ENCODE measurements around the gene TTC31.
A peak's percentile ranks its signal among the peaks of the same experiment; 100 is the strongest.

The TTC31 gene

DNA sequence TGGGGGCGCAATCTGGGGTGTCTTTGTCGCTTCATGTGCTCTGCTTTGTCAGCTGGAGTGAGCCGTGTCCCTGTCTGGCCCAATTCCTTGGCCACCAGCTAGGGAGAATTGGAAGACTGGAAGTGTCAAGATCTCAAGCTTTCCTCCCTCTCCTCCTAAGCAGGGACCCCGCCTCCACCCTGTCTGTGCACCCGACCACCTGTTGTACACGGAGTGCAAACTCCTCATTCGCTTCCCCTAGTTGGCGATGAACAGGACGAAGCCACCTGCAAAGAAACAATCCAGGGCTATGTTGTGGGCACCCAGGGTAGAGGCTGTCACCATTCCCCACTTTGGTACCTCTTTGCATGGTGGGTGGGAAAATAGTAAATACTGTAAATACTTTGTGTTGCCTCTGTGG is 44.9 kb downstream of the TTC31 start:
- DNase-seq, result no peak

DNA sequence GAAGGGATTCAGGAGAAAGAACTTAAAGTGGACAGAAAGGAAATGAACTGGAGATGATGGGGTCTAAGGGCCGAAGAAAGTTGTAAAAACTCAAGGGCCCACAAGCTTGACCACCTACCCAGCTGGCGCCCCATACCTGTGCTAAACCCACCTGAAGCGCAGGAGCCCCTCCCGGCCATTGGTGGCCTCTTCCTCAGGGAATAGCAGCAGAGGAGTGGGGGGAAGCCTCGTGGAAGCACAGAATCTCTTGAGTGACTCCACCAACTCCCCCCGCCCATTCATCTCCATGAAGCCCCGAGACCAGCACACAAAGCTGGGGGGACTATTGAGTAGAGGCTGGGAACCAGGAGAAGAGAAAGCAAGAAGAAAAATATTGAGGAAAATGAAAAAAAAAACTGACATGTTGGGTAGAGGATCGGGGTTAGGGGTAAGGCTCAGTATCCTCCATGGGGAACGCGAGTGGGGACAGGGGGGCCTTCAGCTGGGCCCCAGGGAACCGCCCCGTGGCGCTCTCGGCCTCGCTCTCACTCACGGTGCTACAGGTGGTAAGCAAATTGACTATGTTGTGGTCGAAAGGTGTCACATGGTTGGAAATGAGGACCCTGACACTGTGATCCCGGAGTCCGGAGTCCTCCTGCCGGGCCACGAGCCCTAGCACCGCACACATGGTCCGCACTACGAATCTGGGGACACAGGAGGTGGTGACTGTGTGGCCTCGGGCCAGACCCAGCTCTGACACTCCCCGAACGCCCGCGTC is 45.9 kb downstream of the TTC31 start:
- no peak for DNase-seq

- DNase-seq, result peak; percentile 94
These were observed 46.7 kb downstream of the TTC31 start, which contains the start of the genes AUP1 and HTRA2 for GRCh38 chr2:74529357-74530238. Gene AUP1, minus strand, starts transcription at chr2:74529706. Its CDS starts 77 bp downstream, at chr2:74529629. Gene HTRA2, plus strand, starts transcription at chr2:74529933. Its CDS starts 74 bp downstream, at chr2:74530007.

- peak; percentile 45 for DNase-seq
These were observed 47.6 kb downstream of the TTC31 start for GRCh38 chr2:74530239-74531187.

DNA sequence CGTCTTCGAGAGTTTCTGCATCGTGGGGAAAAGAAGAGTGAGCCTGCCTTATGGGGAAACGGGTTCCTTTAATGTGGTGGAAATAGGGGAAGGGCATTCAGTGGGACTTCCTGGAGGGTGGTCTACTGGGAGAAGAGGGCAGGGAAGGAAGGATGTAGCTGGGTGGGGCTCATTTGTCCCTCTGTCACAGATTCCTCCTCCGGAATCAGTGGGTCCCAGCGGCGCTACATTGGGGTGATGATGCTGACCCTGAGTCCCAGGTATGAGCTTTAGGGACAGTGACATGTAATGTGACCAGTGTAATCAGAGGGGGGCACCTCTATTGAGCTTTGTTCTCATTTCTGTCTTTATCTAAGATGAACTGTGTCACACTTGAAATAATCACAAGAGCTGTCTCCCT is 48.8 kb downstream of the TTC31 start:
- no peak for DNase-seq

GRCh38 chr2:74532222-74532621 is 49.3 kb downstream of the TTC31 start:
- DNase-seq, result no peak

- DNase-seq, result no peak
These were observed 50.6 kb downstream of the TTC31 start for GRCh38 chr2:74533464-74533863.

DNA sequence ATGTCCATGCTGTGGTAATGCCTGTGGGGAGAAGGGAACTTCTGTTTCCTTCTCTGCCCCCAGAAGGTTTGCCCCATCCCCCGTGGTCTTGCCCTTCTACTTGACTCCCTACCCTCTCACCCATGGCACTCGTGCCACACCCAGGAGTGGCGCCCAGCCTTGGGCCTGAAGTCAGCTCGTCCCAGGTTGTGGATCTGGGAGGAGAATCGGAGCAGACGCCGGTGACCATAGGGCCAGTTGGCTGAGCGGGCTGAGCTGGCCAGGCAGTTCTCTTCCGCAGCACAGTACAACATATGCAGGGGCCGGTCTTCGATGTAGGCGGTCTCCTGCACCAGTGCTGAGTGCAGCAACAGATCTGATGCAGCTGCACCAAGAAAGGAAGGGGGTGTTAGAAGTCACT is 51.5 kb downstream of the TTC31 start:
- no peak for DNase-seq

DNA sequence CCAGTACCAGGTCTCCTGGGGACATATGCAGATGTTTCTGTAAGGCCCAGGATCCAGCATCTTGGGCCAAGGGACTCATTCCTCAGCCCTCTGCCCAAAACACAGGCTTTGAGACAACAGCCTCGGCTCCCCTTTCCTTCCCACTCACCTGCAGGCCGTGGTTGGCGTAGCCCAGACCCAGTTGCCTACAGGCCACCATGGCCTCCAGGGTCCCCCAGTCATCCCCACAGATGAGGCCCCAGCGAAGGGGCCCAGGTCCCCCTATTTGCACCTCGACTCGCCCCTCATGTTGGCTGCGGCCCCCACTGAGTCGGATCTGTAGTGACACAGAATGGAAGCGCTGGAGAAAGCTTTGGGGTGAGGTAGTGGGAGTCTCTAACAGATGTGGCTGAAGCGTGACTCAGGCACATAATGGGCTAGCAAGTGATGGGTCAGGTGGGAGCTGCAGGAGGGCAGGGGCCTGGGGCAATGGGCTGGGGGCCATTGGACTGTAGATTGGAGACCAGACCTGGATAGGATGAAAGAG is 52.6 kb downstream of the TTC31 start:
- DNase-seq, result no peak

- DNase-seq, result no peak
These were observed 53.5 kb downstream of the TTC31 start for GRCh38 chr2:74536166-74536950.

DNA sequence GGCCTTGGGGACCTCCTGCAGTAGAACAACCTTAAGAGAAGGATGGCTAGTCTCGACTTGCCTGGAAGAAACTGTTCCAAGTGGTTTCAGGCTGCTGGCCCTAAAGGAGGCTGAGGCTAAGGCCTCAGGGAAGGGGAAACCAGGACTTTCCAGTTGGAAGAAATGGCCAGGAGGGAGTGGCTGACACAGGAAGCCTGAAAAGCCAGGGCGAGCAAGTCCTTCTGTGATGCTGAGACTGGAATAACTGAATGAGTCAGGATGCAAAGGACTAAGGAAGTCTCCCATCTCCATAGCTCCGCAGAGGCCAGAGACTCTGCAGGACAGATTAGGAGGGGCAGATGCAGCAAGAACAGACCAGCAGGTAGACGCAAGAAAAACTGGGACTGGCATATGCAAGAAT is 54.3 kb downstream of the TTC31 start:
- no peak for DNase-seq

DNA sequence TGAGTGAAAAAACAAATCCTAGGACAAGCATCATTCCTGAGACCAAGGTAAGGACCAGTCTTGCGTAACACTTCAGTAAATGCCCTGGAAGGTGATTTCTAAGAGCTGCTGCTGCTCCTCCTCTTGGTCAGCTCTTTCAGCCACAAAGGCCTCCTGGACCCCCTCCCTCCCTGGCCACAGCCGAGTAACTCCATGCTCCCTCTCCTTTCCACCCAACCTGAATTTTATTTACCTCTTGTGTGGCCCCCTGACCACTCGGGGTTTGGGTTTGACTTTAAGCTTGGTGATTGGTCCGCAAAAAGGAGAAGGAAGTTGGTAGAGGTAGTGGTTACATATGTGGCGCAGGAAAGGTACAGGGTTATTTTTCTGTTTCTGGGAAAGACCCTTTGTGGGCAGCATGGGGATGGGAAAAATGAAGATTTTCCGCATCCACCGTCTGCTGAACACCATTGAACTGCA is 56.0 kb downstream of the TTC31 start:
- no peak for DNase-seq

DNA sequence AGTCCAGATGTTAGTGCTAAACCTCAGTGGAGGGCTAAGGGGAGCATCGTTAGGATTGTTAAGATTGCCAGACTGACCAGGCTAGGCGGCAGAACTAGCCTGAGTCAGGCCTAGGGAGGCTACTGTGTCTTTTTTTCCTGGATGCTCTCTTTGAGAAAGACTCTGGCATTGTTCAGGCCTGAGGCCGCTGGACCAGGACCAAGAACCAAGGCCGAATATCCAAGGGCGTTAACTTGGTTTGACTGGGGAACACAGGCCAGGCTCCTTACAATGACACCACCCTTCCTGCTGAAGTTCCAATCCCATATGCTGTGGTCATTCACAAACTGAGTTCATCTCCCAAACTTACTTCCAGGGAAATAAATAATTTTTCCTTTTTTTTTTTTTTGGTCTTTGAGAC is 57.4 kb downstream of the TTC31 start:
- DNase-seq, result no peak

- no peak for DNase-seq
These were observed 60.1 kb downstream of the TTC31 start for GRCh38 chr2:74542978-74543377.
